Parathyroid adenoma (tissue), 2 donors: Measurements from ENCODE around the gene TMX1.

Source experiments
- H2AFZ ChIP-seq: fragments of 300-600 bp; sonication (generic); one replicate; pipeline ENCODE4 v1.7.0; 2017; ENCODE audit warnings: antibody characterized with exemption, mild to moderate bottlenecking
- H3K27ac ChIP-seq: fragments of 300-600 bp; sonication (generic); one replicate; pipeline ENCODE4 v1.7.0; 2017
- H3K27me3 ChIP-seq: fragments of 300-600 bp; sonication (generic); one replicate; pipeline ENCODE4 v1.7.0; 2017; ENCODE audit warnings: low read length; ENCODE audit not compliant: control insufficient read depth, insufficient read depth
- H3K36me3 ChIP-seq: fragments of 300-600 bp; sonication (generic); one replicate; pipeline ENCODE4 v1.7.0; 2017; ENCODE audit warnings: low read length; ENCODE audit not compliant: control insufficient read depth, insufficient read depth
- H3K4me1 ChIP-seq: fragments of 300-600 bp; sonication (generic); one replicate; pipeline ENCODE4 v1.7.0; 2017; ENCODE audit warnings: control low read depth
- H3K4me2 ChIP-seq: fragments of 300-600 bp; sonication (generic); one replicate; pipeline ENCODE4 v1.7.0; 2017; ENCODE audit warnings: low read length
- H3K4me3 ChIP-seq: fragments of 300-600 bp; sonication (generic); one replicate; pipeline ENCODE4 v1.7.0; 2017; ENCODE audit warnings: low read depth, low read length
- H3K79me2 ChIP-seq: fragments of 300-600 bp; sonication (generic); one replicate; pipeline ENCODE4 v1.7.0; 2017; ENCODE audit warnings: control low read depth
- H3K9ac ChIP-seq: fragments of 300-600 bp; sonication (generic); one replicate; pipeline ENCODE4 v1.7.0; 2017; ENCODE audit warnings: mild to moderate bottlenecking
- H3K9me3 ChIP-seq: fragments of 300-600 bp; sonication (generic); one replicate; pipeline ENCODE4 v1.7.0; 2017; ENCODE audit warnings: low read length; ENCODE audit not compliant: control insufficient read depth
- TF ChIP-seq, protein P1 (sequence below): fragments of 300-600 bp; sonication (generic); IDR thresholded peaks from one replicate; pipeline ENCODE4 v1.7.0; 2017; ENCODE audit warnings: antibody characterized with exemption, mild to moderate bottlenecking
- donor health status: primary hyperparathyroidism.

The TMX1 gene

DNA sequence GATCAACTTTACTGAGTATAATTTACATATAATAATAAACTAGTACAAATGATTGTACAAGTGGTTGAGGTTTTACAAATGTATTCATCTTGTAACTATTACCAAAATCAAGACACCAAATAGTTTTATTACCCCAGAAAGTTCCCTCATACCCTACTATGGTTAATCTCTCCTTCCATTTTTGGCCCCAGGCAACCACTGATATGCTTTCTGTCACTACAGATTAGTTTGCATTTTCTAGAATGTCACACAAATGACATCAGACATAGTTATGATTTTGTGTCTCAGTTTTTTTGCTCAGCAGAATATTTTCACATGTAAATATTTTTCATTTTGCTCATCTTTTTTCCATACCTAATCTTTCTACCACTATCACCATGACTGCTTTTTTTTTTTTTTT lies 49.1 kb downstream of the TMX1 start:
- H3K4me3 ChIP-seq: no peak overlapping the region
- no peaks in the 10 kb centered on the region for H3K4me1 ChIP-seq
- no peak overlapping the region for H3K27ac ChIP-seq
- H3K79me2 ChIP-seq: no peaks in the 10 kb centered on the region
- no peaks in the 10 kb centered on the region for H3K27me3 ChIP-seq
- H3K36me3 ChIP-seq: no peaks in the 10 kb centered on the region
- no peak overlapping the region for H2AFZ ChIP-seq
- H3K9me3 ChIP-seq: no peaks in the 10 kb centered on the region
- TF ChIP-seq, protein P1, sequence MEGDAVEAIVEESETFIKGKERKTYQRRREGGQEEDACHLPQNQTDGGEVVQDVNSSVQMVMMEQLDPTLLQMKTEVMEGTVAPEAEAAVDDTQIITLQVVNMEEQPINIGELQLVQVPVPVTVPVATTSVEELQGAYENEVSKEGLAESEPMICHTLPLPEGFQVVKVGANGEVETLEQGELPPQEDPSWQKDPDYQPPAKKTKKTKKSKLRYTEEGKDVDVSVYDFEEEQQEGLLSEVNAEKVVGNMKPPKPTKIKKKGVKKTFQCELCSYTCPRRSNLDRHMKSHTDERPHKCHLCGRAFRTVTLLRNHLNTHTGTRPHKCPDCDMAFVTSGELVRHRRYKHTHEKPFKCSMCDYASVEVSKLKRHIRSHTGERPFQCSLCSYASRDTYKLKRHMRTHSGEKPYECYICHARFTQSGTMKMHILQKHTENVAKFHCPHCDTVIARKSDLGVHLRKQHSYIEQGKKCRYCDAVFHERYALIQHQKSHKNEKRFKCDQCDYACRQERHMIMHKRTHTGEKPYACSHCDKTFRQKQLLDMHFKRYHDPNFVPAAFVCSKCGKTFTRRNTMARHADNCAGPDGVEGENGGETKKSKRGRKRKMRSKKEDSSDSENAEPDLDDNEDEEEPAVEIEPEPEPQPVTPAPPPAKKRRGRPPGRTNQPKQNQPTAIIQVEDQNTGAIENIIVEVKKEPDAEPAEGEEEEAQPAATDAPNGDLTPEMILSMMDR: no peak
- H3K4me2 ChIP-seq: no peak overlapping the region
- no peak overlapping the region for H3K9ac ChIP-seq

GRCh38 chr14:51290132-51290531 lies 50.1 kb downstream of the TMX1 start:
- Histone ChIP-seq H2AFZ (no peak overlapping the region), H3K27ac (no peak overlapping the region), H3K36me3 (no peaks in the 10 kb centered on the region), H3K4me2 (no peak overlapping the region), H3K9ac (no peak overlapping the region), H3K9me3 (no peaks in the 10 kb centered on the region), H3K4me1 (no peaks in the 10 kb centered on the region), H3K79me2 (no peaks in the 10 kb centered on the region), H3K4me3 (no peak overlapping the region), H3K27me3 (no peaks in the 10 kb centered on the region)
- TF ChIP-seq, protein P1: no peak

- H3K4me1 ChIP-seq: no peaks in the 10 kb centered on the region
- no peak overlapping the region for H3K4me3 ChIP-seq
- no peak overlapping the region for H3K9ac ChIP-seq
- H2AFZ ChIP-seq: no peak overlapping the region
- no peaks in the 10 kb centered on the region for H3K79me2 ChIP-seq
- no peaks in the 10 kb centered on the region for H3K9me3 ChIP-seq
- no peaks in the 10 kb centered on the region for H3K36me3 ChIP-seq
- TF ChIP-seq, protein P1: no peak
- no peaks in the 10 kb centered on the region for H3K27me3 ChIP-seq
- no peak overlapping the region for H3K27ac ChIP-seq
- no peak overlapping the region for H3K4me2 ChIP-seq
Observed at GRCh38 chr14:51291016-51291415, 51.0 kb downstream of the TMX1 start.

DNA sequence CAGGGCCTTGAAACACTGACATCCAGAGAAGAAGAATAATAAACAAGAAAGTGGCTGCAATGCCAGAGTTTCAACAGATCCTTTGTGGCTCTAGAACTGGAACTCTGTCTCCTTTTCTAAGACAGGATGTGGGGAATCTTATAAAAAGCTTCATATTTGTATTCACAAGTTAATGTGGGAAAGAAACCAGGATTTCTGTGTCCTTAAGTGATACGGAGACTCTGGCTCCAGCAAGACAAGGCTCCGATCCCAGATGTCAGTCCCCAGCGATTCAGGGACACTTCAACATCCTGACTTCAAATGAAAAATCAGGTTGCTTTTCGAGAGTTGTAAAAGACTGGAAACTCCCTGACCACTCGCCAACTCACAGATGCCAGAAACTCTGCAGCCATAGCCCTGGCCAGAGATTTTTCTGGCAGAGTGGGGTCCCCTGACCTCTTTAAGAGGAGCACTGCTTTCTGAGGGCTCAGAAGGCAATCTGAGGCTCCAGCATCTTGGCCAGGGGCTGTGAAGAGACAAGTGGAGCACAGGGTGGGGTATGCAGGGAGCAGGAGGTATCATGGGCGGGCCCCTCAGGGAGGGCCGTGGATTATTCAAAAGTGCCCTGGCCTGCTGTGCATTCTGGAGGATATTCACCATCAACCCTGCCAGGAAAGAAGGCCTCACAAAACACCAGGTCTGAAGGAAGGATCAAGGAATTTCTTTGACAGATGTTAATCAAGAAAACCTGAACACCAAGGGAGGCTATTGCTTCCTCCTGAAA lies 53.3 kb downstream of the TMX1 start:
- Histone ChIP-seq H3K79me2 (no peaks in the 10 kb centered on the region), H2AFZ (no peak overlapping the region), H3K4me2 (no peak overlapping the region), H3K27ac (no peak overlapping the region), H3K27me3 (no peaks in the 10 kb centered on the region), H3K36me3 (no peaks in the 10 kb centered on the region), H3K9ac (no peak overlapping the region), H3K9me3 (no peaks in the 10 kb centered on the region), H3K4me1 (no peaks in the 10 kb centered on the region), H3K4me3 (no peak overlapping the region)
- TF ChIP-seq, protein P1: no peak

GRCh38 chr14:51293912-51294389 lies 53.9 kb downstream of the TMX1 start:
- Histone ChIP-seq H3K4me3 (no peak overlapping the region), H3K27me3 (no peaks in the 10 kb centered on the region), H3K4me2 (no peak overlapping the region), H3K79me2 (no peaks in the 10 kb centered on the region), H3K4me1 (no peaks in the 10 kb centered on the region), H2AFZ (no peak overlapping the region), H3K27ac (no peak overlapping the region), H3K36me3 (no peaks in the 10 kb centered on the region), H3K9ac (no peak overlapping the region), H3K9me3 (no peaks in the 10 kb centered on the region)
- TF ChIP-seq, protein P1: no peak
